ENCODE results near the gene PCGF2. TPM values are rescaled to one million over a fixed set of nuclear protein-coding genes. Genes with fewer than 3 reads are reported as not detected.

The PCGF2 gene
- total RNA-seq, 2 donors from 2014 or later, result 101 to 106 TPM

GRCh38 chr17:38704606-38705522 is 43.3 kb downstream of the PCGF2 start, which contains the start of gene MLLT6:
MLLT6 (plus strand) TSS chr17:38705273; CDS start chr17:38705633, 360 bp downstream.
- Mint-ChIP-seq H3K9me3 (no peaks in the 10 kb centered on the region), H3K36me3 (ENCODE audit: low read depth) (peaks cover 21% of the 10 kb centered on the region), H3K4me1 (peaks cover 46% of the 10 kb centered on the region), H3K4me3 (peak within 1 kb of the TSS; percentile 83), H3K27me3 (ENCODE audit: insufficient read depth) (peaks cover 42% of the 10 kb centered on the region), H3K27ac (peak within 1 kb of the TSS; percentile 92)
- TF ChIP-seq CTCF (conservative IDR thresholded peaks at IDR 0.05), result no peak
- peak; percentile 92 for DNase-seq
- Histone ChIP-seq H3K4me3 (ENCODE audit: low read length) (peak within 1 kb of the TSS; percentile 95), H3K9ac (ENCODE audit: extremely low read depth, low read length, poor library complexity, severe bottlenecking) (peak within 1 kb of the TSS; percentile 80), H3K27ac (ENCODE audit: low read depth, low read length) (peak within 1 kb of the TSS; percentile 87), H3K4me1 (ENCODE audit: control insufficient read depth, insufficient read depth, low read length) (peaks cover 2% of the 10 kb centered on the region), H3K36me3 (ENCODE audit: control insufficient read depth, insufficient read depth, low read length) (peaks cover 25% of the 10 kb centered on the region), H3K27me3 (ENCODE audit: control insufficient read depth, insufficient read depth, low read length, poor library complexity, severe bottlenecking) (peaks cover 16% of the 10 kb centered on the region), H3K9me3 (ENCODE audit: control insufficient read depth, low read length) (no peaks in the 10 kb centered on the region)
- 0 to 2% methylated on average over 13 to 84 of the region's 100 CpGs for whole genome bisulfite sequencing, 2 experiments (ENCODE audit: insufficient coverage in 1 of 2, insufficient read length in 1 of 2)

- no peaks in the 10 kb centered on the region for H3K9me3 ChIP-seq (ENCODE audit: control insufficient read depth, low read length)
- no peaks in the 10 kb centered on the region for H3K4me1 ChIP-seq (ENCODE audit: control insufficient read depth, insufficient read depth, low read length)
- peak overlapping the region; percentile 95 for H3K4me3 ChIP-seq (ENCODE audit: low read length)
- DNase-seq, result peak; percentile 100
- TF ChIP-seq CTCF (conservative IDR thresholded peaks at IDR 0.05), result no peak
- no peak overlapping the region for H3K27ac ChIP-seq (ENCODE audit: low read depth, low read length)
- H3K9ac ChIP-seq (ENCODE audit: extremely low read depth, low read length, poor library complexity, severe bottlenecking), result peak overlapping the region; percentile 80
- peaks cover 14% of the 10 kb centered on the region for H3K36me3 Mint-ChIP-seq (ENCODE audit: low read depth)
- WGBS, 2 experiments (ENCODE audit: insufficient coverage in 1 of 2, insufficient read length in 1 of 2), result 0 to 1% methylated on average over 20 to 48 of the region's 50 CpGs
- no peaks in the 10 kb centered on the region for H3K9me3 Mint-ChIP-seq
- peaks cover 16% of the 10 kb centered on the region for H3K36me3 ChIP-seq (ENCODE audit: control insufficient read depth, insufficient read depth, low read length)
- H3K27me3 ChIP-seq (ENCODE audit: control insufficient read depth, insufficient read depth, low read length, poor library complexity, severe bottlenecking), result peaks cover 16% of the 10 kb centered on the region
- H3K27ac Mint-ChIP-seq, result peak overlapping the region; percentile 92
- peaks cover 40% of the 10 kb centered on the region for H3K4me1 Mint-ChIP-seq
- H3K4me3 Mint-ChIP-seq, result peak overlapping the region; percentile 83
- peaks cover 50% of the 10 kb centered on the region for H3K27me3 Mint-ChIP-seq (ENCODE audit: insufficient read depth)
These were observed 44.2 kb downstream of the PCGF2 start for GRCh38 chr17:38703742-38704605.

All from endodermal cell (in vitro differentiated cells).